T-helper 2 cell treated with Interferon-gamma antibody and Interleukin-4, amounts not matched to agents 100 ng/mL and 5 ng/mL, for 36 hours (primary cell): ENCODE results near the gene AVPR1B. TPM values are rescaled to one million over a fixed set of nuclear protein-coding genes. Genes with fewer than 3 reads are reported as not detected.

Experiments
- intact Hi-C: fragments of 100-400 bp; cut with micrococcal nuclease; formaldehyde crosslinking; loops from one replicate; pipeline ENCODE4 v1.15.1; 2023
- total RNA-seq: library from RNA; stranded (reverse); gene quantifications from 2 replicates; pipeline ENCODE4 v1.2.3, GENCODE V29; 2022

Gene AVPR1B, protein sequence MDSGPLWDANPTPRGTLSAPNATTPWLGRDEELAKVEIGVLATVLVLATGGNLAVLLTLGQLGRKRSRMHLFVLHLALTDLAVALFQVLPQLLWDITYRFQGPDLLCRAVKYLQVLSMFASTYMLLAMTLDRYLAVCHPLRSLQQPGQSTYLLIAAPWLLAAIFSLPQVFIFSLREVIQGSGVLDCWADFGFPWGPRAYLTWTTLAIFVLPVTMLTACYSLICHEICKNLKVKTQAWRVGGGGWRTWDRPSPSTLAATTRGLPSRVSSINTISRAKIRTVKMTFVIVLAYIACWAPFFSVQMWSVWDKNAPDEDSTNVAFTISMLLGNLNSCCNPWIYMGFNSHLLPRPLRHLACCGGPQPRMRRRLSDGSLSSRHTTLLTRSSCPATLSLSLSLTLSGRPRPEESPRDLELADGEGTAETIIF
- not detected in 2 replicates for total RNA-seq

DNA sequence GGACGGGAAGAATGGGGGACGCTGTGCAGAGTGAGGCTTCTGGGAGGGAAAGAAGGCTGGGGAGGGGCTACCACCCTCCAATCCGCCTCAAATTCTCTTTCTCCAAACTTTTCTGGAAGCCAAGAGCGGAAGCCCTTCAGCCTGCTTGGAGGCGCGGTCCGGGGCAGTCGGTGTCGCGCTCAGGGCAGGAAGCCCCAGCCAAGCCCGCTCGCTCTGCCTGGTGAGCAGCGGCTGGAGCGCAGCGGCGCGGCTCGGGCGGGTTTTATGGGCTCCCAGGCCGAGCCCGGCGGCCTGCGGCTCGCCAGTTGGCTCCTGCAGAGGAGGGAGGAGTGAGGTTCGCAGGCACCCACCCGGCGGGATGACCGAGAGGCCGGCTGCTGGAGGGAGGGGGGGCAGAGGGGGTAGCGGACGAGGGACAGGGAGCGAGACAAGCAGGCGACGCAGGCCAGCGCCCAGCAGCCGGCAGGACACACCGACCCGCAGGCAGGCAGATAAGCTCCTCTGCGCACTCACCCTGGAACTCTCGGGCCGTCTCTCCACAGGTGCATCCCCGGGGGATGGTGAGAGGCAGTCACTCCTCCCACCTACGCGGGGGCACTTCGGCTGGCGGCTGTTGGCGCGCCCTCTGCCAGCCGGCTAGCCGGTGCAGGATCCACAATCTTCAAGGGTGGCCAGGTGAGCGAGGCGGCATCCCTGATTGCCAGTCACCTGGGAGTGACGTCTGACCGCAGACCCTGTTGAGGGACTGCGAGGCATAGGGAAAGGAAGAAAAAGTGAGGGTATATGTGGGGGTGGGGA, at the start of gene AVPR1B:
AVPR1B (minus strand) TSS at position 238 of the 798 bp plus-strand sequence. CDS start 498 bp downstream, outside the sequence.
- intact Hi-C loops, result no loop called here

DNA sequence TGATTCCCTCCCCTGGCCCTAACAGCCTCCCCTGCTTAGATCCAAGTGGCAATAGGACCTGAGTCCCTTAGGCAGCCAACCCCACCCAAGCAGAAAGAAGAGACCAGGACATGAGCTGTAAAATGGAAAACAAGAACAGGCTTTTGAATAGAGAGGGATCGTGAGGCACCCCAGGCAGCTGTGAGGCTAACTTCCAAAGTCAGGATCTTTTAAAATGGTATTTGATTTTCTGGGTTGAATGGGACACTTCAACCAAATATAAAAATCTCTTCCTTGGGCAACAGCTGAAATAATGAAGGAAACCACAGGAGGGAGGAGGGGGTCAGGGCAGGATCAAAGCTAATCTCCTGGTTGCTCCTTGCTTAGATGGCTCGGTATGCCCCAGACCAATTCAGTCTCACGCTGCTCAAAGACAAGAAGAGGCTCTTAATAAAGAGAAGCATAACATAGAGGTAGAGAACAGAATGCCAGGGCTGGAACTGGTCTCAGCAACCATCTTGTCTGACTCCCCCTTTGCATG, 28.6 kb upstream of the AVPR1B start:
- intact Hi-C loops, result no loop called here

DNA sequence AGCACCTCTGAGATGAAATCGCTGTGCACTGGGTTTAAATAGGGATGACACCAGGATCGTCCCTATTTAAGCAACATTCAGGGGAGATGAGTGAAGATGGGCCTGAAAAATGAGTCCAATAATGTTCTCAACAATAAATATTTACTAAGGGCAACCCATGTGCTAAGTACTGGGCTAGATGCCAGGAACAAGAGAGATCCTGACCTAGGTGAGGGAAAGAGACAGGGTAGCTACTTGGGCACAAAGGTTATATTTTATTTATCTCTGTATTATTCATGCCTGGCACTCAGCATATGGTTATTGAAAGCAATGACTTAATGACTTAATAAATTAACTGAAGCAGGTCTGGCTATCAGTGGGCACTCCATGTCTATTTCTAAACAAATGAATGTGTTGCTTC, 27.4 kb upstream of the AVPR1B start:
- intact Hi-C loops, result no loop called here

DNA sequence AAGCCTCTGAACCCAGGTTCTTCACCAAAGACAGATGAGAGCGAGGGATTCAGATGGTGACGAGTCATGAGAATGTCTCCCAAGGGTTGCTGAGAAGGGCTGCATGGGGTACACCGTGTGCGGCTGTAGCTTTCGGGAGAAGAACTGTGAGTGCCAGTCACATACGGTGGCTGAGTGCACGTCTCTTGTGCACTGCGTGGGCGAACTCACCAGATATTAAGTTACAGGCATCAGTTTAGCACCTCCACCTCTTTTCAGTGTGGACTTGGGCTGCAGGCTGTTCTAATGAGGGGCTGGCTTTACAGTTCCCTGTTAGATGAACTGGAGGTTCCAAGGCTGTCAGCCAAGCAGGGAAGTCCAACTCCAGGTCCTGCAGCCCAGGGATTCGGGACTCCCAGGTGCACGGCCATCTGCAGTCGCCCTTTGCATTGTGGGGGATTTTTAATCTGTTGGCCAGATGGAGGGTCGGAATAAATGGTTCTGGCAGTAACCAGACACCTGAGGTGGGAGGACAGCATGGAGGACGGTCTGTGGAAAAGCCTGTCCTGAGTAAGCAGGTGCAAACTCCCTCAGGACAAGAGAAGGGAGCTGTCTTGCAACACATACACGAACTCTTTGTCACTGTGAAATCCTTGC, 26.5 kb upstream of the AVPR1B start:
- intact Hi-C loops, result no loop called here

DNA sequence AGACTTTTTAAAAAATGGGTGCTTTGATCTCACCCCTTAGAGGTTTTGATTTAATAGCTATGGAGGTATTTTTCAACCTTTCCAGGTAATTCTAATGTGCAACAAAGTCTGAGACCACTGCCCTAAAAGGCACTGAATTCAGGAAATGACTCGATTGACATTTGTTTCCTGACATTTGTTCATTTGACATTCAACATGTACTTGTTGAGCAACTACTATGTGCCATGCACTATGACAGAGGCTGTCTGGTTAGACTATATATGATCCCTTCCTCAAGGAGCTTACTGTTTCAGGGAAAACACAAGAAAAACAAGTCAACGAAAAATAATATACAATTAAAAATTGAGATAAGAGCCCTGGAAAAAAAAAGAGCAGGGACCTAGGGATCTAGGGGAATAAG, 25.6 kb upstream of the AVPR1B start:
- intact Hi-C loops, result no loop called here

DNA sequence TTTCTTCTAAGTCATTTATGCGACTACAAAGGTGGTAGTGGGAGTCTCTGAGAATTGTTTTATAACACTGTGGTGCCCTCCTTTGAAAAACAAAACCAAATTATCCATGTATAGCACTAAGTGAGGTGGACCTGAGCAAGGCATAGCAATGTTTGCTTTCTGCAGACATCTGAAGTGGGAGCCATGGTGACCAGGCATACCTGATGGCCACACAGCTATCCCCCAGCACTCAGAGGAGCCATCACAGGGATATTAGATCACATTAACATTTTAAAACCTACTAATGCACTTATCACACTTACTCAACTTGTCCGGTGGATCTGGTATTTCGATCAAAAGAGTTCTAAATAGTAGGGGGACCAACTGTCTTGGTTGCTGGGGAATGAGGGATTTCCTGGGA, 24.8 kb upstream of the AVPR1B start:
- intact Hi-C loops, result no loop called here

DNA sequence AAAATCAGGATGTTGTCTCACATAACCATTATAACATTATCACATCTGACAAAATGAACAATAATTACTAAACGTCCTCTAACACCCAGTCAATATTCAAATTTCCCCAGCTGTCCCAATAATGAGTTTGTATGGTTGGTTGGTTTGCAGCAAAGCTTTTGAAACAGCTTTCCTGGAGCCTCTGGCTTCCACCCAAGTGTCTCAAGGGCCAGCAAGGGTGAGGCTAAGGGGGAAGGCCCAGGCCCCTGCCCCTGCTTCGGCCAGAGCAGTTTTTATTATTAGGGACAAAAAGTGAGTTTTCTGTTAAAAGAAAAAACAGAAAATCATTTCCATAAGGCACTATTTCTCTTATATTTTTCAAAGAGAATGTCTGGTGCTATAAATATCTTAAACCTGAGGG, 19.1 kb upstream of the AVPR1B start:
- intact Hi-C loops, result no loop called here

DNA sequence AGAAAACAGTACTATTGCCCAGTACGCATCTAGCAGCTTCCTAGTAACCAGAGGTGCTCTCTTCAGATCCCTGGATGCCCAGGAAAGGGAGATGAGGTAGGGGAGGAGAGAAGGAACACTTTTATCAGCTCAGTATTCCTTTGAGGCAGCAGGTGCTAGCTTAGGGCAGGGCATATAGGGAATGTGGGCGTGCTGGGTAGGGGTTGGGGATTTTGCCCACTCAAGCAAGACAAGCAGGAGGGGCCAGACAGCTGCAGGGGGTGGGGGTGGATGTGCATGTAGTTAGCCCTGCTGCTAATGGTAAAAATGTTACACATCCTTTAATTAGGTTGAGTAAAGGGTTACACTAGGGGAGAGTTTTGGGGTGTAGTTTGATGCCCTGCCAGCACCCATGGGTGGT, 18.1 kb upstream of the AVPR1B start:
- intact Hi-C loops, result no loop called here

DNA sequence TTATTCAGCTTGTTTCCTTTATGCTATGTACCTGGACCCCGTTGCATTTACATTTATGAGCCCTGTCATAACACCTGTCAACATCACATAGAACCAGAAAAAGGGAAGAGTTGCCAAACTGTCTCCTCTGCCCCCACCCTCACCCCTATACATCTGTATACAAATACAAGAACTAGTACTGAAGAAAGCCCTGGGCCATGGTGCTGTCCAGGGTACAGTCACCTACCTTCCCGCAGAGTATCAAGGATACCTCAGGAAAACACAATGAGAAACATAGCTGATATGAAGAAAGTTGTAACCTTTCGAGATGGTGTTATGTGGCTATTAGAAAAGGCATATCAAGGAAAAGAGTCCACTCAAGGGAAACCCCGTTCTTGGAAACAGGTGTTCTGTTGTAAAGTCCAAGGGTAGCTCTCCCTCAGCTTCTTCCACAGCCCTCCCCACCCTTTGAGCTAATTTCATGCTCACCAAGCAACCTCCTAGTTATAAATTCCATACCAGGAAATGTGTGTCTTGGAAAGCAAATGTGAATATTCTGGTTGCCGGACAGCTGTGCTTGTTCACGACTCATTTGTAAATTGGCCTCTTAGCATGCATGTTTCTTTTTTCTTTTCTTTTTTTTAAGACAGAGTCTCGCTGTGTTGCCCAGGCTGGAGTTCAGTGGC, 16.7 kb upstream of the AVPR1B start:
- intact Hi-C loops, result no loop called here

DNA sequence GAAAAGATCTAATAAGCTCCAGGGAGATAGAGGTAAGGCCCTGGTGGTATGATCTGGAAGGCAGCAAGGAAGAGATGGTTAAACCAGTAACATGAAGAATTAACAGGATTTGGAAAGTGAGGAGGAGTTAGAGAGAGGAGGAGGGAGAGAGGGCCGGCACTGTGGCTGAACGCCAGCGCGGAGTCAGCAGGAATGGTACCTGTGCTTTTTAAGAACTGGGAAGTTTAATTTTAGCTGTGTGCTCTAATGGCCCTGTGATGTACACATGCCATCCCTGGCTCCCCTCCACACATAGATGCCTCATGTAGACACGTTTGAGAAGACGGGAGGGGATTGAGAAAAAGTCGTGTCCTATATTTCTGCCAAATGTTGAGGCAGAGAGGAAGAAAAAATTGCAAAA, 13.8 kb upstream of the AVPR1B start:
- intact Hi-C loops, result no loop called here

DNA sequence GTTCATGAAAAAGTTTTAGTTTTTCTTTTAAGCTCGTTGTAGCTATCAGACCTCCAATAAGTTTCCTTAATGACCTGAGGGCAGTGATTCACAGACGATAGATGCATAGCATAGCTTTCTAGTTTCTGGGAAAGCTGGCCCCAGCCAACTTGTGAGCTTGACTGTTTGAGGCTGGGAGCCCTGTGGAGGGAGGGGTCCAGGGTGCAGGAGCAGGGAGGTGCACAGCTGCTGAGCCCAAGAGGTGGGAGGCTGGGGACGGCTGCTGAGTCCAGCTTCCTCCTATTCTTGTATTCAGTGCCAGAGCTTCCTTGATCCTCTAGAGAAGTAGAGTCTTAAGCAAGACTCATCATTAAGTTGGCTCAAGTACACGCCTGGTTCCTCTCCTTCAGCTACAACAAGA, 11.0 kb upstream of the AVPR1B start:
- intact Hi-C loops, result no loop called here

DNA sequence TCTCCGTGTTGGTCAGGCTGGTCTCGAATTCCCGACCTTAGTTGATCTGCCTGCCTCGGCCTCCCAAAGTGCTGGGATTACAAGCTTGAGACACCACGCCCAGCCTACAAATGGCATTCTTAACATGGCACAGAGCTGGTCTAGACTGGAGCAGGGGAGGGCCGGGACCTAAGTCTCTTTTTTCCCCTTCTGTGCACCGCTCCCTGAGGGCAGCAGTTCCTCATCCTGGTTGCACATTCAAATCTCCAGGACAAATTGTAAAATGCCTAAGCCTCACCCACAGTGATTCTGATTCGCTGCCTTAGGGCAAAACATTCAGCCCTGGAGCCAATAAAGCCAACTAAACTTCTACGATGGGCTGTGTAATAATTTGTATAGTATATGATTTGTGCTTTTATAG, 10.1 kb upstream of the AVPR1B start:
- intact Hi-C loops, result no loop called here

DNA sequence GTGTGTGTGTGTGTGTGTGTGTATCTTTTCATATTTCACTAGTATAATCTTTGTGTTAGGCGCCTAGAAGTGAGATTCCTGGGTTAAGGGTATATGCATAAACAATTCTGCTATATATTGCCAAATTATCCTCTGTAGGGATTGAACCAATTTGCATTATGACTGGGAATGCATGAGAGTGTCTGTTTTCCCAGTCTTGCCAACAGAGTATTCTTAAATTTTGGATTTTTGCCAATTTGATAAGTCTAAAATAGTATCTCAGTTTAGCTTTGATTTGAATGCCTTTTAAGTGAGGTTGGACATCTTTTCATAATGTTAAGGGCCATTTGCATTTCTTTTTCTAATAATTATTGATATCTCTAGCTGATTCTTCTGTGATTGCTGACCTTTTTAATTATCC, 8.2 kb upstream of the AVPR1B start:
- intact Hi-C loops, result no loop called here

DNA sequence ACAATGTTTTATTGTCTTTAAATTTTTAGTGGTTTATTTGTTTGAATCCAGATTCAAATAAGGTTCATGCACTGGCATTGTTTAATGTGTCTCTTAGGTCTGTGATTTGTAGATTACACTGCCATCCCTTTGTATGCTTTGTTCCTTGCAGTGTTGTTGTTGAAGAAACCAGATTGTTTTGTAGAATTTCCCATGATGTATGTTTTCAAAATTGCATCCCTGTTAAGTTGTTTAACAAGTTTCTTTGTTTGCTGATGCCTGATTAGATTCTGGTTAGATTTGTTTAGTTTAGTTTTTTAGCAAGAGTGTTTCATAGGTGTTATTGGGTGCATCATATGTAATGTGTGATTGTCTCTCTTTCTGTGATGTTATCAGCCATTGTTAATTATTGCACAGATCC, 5.5 kb upstream of the AVPR1B start:
- intact Hi-C loops, result no loop called here

DNA sequence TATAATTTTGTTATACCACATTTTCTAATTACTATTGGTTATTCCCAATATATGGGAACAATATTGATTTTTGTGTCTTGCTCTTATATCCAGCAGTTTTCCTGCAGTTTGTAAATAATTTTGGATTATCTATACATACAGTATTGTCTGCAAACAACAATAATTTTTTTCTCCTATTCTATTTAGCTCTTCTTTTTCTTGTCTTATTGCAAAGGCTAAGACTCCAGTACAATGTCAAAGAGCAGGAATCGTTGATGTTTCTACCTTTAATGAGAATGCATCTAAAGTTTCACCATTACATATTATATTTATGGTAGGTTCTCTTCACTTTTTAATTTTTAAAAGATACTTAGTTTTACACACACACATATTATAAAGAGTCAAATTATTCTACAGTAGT, 4.1 kb upstream of the AVPR1B start:
- intact Hi-C loops, result no loop called here

DNA sequence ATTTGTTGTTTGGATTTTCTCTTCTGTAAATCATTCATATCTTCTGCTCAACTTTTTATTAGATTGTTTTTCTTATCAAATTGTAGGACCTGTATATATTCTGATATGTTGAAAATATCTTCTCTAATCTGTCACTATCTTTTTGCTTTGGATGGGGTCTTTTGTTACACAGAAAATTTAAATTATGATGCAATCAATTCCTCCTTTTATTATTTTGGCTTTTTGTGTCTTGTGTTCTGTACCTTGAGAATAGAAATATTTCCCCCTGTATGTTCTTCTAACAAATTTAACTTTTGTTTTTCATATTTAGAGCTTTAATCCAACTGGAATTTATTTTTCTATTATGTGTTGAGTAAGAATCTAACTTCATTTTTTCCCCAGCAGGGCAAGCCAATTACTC, 3.2 kb upstream of the AVPR1B start:
- intact Hi-C loops, result no loop called here

DNA sequence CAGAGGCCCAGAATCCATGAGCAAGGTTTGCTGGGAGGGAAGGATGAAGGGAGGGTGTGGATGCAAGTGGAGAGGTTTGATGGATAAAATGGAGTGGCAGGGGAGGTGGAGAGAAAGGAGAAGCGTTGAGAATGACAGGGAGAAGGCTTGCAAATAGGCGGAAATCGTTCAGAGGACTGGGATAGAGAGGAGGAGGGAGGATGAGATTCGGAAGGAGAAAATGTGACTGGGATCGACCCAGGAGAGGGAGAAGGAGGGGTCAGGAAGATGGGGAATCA, 376 bp downstream of the AVPR1B start:
- intact Hi-C loops, result no loop called here

DNA sequence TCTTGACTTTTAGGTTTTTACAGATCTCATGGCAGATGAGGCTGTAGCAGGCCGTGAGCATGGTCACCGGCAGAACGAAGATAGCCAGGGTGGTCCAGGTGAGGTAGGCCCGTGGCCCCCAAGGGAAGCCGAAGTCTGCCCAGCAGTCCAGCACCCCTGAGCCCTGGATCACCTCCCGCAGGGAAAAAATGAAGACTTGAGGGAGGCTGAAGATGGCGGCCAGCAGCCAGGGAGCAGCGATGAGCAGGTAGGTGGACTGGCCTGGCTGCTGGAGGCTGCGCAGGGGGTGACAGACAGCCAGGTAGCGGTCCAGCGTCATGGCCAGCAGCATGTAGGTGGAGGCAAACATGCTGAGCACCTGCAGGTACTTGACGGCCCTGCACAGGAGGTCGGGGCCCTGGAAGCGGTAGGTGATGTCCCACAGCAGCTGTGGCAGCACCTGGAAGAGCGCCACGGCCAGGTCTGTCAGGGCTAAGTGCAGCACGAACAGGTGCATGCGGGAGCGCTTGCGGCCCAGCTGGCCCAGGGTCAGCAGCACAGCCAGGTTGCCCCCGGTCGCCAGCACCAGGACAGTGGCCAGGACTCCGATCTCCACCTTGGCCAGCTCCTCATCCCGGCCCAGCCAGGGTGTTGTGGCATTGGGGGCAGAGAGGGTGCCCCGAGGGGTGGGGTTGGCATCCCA, 856 bp downstream of the AVPR1B start:
- intact Hi-C loops, result no loop called here

DNA sequence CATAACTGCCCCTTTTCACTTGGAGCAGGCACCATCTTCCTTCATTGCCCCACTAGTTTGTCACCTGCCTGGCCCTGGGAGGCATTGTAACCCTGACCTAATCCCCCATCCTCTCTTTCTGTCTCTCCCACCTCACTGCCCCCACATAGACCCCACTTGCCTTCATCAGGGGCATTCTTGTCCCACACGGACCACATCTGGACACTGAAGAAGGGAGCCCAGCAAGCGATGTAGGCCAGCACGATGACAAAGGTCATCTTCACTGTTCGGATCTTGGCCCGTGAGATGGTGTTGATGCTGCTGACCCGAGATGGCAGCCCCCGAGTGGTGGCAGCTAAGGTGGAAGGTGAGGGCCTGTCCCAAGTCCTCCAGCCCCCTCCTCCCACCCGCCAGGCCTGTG, 1.4 kb downstream of the AVPR1B start:
- intact Hi-C loops, result no loop called here

DNA sequence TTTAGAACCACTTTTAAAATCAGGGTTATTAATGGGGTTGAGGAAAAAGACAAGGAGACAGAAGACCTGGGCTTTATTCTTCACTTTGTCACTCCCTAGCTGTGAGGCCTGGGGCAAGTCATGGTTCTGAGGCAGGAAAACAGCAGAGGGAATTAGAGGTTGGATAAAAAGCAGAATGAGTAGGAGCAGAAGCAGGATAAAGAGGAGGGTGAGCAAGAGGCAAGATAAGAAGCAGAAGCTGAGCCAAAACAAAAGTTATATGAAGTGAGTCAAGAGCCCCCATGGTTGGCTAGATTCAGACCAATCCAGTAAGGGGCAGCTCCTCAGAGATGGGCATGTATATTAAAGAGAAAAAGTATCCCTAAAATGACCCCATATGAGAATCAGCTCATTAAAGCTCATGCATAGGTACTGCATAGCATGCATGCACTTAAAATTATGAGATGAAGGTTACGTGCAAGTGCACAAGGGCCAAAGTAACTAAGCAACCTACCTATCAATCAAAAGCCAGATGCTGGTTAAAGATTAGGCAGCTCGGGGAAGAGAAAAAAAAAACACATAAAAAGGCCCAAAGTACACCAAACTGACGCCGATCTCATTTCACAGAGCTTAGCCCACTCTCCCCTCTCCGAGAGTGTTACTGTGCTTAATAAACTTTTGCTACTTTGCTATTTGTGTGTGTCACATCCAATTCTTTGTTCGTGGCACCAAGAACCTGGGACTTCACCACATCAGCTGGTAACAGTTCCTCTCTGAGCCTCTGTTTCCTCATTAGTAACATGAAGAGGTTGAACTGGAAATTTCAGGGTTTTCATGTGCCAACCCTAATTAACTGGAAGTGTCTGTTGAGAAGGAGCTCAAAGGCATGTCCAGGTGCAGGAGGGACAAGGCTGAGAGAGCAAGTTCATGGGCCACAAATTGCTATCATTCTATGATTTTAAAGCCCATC, 2.2 kb downstream of the AVPR1B start:
- intact Hi-C loops, result no loop called here
